Adrenal gland (tissue), 5 donors: ENCODE results near the gene PABPC1L.

ENCODE experiments used
- POLR2A ChIP-seq, 2 donors: fragments of 450-650 bp; IDR thresholded peaks; one replicate each; pipeline ENCODE4 v1.6.1; 2017; ENCODE audit warnings: antibody characterized with exemption in 2 of 2, mild to moderate bottlenecking in 2 of 2, moderate library complexity in 1 of 2
- TF ChIP-seq, protein P1 (sequence below), 6 experiments: fragments of 450-650 bp in 4 of 6; fragments of 200-600 bp in 2 of 6; sonication (generic) in 1 of 6; IDR thresholded peaks; 1 replicate in 5 of 6; 2 replicates in 1 of 6; pipeline versions ENCODE4 v1.5.1 to v1.8.0; 2016 to 2021; ENCODE audit warnings: antibody characterized with exemption in 6 of 6, mild to moderate bottlenecking in 2 of 6, moderate library complexity in 1 of 6
- donor health status: DM: no; HTN: no; CAD: no.

DNA sequence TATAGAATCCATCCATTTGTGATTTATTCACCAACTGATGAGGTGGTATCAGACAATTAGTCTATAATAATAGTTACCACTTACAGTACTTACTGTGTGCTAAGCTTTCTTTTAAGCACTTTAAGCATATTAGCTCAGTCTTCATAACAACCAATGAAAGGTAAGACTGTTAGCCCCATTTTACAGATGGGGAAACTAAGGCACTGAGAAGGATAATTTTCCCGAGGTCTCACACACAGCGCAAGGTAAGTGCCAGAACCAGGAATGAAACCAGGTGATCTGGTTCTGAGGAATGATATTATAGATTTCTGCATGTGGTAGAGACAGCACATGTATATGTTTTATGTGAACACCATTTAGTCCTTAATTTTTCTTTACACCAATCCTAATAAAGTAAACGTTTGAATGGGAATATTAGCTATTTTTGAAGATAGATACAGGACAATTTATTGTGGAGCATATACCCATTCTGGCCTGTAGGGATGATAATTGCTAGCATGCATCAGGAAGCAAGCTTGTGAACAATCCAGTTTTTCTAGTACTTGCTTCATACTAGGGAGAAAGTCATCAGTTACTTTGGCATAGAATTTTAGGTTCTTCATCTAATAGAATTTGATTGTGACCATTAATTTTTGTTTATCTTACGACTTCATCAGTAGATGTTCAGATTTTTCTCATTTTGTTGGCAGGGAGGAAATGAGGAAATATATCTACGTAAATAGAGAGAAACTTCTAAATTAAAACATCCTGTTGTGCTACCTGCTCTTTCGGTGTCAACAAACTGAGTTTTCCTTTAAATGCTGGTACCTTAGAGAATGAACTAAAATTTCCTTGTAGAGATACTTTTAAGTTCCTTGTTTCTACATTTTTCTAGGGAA lies 21.4 kb upstream of the PABPC1L start:
- no peak for TF ChIP-seq POLR2A (IDR thresholded peaks at IDR 0.05)
- TF ChIP-seq, protein P1, sequence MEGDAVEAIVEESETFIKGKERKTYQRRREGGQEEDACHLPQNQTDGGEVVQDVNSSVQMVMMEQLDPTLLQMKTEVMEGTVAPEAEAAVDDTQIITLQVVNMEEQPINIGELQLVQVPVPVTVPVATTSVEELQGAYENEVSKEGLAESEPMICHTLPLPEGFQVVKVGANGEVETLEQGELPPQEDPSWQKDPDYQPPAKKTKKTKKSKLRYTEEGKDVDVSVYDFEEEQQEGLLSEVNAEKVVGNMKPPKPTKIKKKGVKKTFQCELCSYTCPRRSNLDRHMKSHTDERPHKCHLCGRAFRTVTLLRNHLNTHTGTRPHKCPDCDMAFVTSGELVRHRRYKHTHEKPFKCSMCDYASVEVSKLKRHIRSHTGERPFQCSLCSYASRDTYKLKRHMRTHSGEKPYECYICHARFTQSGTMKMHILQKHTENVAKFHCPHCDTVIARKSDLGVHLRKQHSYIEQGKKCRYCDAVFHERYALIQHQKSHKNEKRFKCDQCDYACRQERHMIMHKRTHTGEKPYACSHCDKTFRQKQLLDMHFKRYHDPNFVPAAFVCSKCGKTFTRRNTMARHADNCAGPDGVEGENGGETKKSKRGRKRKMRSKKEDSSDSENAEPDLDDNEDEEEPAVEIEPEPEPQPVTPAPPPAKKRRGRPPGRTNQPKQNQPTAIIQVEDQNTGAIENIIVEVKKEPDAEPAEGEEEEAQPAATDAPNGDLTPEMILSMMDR (IDR thresholded peaks at IDR 0.05) = peak; percentile 20 to 39 (median 30)
